Gastroesophageal sphincter (tissue), 4 donors: ENCODE data around the gene RABL6. TPM values are rescaled to one million over a fixed set of nuclear protein-coding genes. Genes with fewer than 3 reads are reported as not detected.
A peak's percentile ranks its signal among the peaks of the same experiment; 100 is the strongest.

ENCODE experiments used
- ATAC-seq: fragments of 150-250 bp; one replicate; pipeline ENCODE4 v1.9.1; 2016; ENCODE audit warnings: mild to moderate bottlenecking, moderate library complexity
- H3K27ac ChIP-seq, 4 donors: fragments of 200-600 bp; sonication (generic) in 3 of 4; 1 replicate in 3 of 4; 2 replicates in 1 of 4; pipeline ENCODE4 v1.5.1; 2016 to 2019
- H3K27me3 ChIP-seq: fragments of 200-600 bp; sonication (generic); one replicate; pipeline ENCODE4 v1.5.1; 2019
- H3K36me3 ChIP-seq, 2 donors: fragments of 200-600 bp; sonication (generic); one replicate each; pipeline ENCODE4 v1.5.1; 2019; ENCODE audit warnings: control low read depth in 1 of 2
- H3K4me1 ChIP-seq, 3 donors: fragments of 200-600 bp; sonication (generic); 1 replicate in 2 of 3; 2 replicates in 1 of 3; pipeline ENCODE4 v1.5.1; 2016 to 2019; ENCODE audit warnings: control low read depth in 2 of 3
- H3K4me3 ChIP-seq, 2 donors: fragments of 200-600 bp; sonication (generic); one replicate each; pipeline ENCODE4 v1.5.1; 2019; ENCODE audit warnings: mild to moderate bottlenecking in 1 of 2, moderate library complexity in 1 of 2
- H3K9me3 ChIP-seq, 3 donors: fragments of 200-600 bp; sonication (generic); one replicate each; pipeline ENCODE4 v1.5.1; 2017 to 2019; ENCODE audit warnings: control low read depth in 2 of 3
- EP300 ChIP-seq: sonication (generic); formaldehyde crosslinking; IDR thresholded peaks from one replicate; pipeline ENCODE4 v1.6.1; 2017; ENCODE audit warnings: antibody characterized with exemption, mild to moderate bottlenecking
- POLR2A ChIP-seq, 2 donors: fragments of 450-650 bp; IDR thresholded peaks; one replicate each; pipeline ENCODE4 v1.6.1; 2017; ENCODE audit warnings: antibody characterized with exemption in 2 of 2, mild to moderate bottlenecking in 2 of 2, moderate library complexity in 1 of 2
- POLR2AphosphoS5 ChIP-seq: sonication (generic); formaldehyde crosslinking; IDR thresholded peaks from one replicate; pipeline ENCODE4 v1.6.1; 2017; ENCODE audit warnings: antibody characterized with exemption
- WGBS, 2 donors: methylation state at CpG; one replicate each; pipeline ENCODE4 v1.1.5; 2018; ENCODE audit warnings: low coverage in 1 of 2; 5-methylcytosine and 5-hydroxymethylcytosine counted together
- total RNA-seq, 4 donors: library from RNA; depleted of rRNA; stranded (reverse); fragments of >200 nt; gene quantifications; one replicate each; pipeline ENCODE4 v1.1.0, GENCODE V29; 2016
- TF ChIP-seq, protein P1 (sequence below), 4 experiments: fragments of 200-600 bp in 2 of 4; fragments of 450-650 bp in 2 of 4; sonication (generic) in 1 of 4; IDR thresholded peaks; one replicate each; pipeline ENCODE4 v1.5.1; 2017 to 2019; ENCODE audit warnings: antibody characterized with exemption in 4 of 4, mild to moderate bottlenecking in 2 of 4, moderate library complexity in 2 of 4

Gene RABL6
- total RNA-seq, 4 donors from 2014 or later, result 54.8 to 109 (median 71.2) TPM

DNA sequence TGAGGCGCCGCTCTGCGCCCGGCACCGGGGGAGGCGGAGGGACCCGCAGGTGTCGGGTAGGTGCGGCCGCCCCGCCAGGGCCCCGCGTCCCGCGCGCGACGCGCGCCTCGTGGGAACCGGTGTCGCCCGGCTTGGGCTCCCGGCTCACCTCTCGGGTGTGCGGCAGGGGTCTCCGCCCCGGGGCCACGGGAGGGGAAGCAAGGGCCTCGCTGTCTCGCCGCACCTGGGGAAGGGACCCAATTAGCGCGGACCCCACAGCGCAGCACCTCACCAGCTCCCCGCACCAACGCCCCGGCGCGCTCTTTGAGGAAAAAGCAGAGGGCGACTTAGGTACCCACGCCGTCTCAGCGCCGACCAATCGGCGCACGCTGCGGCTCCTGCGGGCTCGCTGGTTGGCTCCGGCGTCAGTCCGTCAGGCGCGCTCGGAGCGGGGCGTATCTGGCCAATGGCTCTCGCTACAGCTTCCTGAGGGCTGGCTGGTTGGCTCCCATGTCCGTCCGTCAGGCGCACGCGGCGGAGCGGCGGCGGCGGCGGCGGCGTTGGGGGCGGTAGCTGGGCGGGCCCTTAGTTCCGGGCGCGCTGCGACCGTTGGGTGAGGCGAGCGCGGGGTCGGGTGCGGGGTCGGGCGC, 78.3 kb downstream of the RABL6 start, which contains the start of gene TRAF2:
TRAF2 (plus strand) TSS at position 567 of the 629 bp plus-strand sequence. CDS start 12,225 bp downstream, outside the sequence.
- peak; percentile 100 for ATAC-seq
- WGBS, 2 donors, result 0% methylated on average over 5 of the region's 88 CpGs; no CpG with 5 or more reads in 1 of the 2 donors
- peaks cover 0 to 10% of the 10 kb centered on the region in 2 donors for H3K36me3 ChIP-seq
- peak within 1 kb of the TSS; percentile 87 to 96 for H3K4me3 ChIP-seq
- H3K27me3 ChIP-seq, result no peaks in the 10 kb centered on the region
- H3K27ac ChIP-seq, result peak within 1 kb of the TSS; percentile 34 to 86 (median 84)
- H3K9me3 ChIP-seq, result no peaks in the 10 kb centered on the region
- no peak for TF ChIP-seq POLR2AphosphoS5
- TF ChIP-seq, protein P1, sequence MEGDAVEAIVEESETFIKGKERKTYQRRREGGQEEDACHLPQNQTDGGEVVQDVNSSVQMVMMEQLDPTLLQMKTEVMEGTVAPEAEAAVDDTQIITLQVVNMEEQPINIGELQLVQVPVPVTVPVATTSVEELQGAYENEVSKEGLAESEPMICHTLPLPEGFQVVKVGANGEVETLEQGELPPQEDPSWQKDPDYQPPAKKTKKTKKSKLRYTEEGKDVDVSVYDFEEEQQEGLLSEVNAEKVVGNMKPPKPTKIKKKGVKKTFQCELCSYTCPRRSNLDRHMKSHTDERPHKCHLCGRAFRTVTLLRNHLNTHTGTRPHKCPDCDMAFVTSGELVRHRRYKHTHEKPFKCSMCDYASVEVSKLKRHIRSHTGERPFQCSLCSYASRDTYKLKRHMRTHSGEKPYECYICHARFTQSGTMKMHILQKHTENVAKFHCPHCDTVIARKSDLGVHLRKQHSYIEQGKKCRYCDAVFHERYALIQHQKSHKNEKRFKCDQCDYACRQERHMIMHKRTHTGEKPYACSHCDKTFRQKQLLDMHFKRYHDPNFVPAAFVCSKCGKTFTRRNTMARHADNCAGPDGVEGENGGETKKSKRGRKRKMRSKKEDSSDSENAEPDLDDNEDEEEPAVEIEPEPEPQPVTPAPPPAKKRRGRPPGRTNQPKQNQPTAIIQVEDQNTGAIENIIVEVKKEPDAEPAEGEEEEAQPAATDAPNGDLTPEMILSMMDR (IDR thresholded peaks at IDR 0.05), result no peak
- no peak for TF ChIP-seq POLR2A (IDR thresholded peaks at IDR 0.05)
- TF ChIP-seq EP300, result no peak
- H3K4me1 ChIP-seq, result peaks cover 0 to 39% (median 17%) of the 10 kb centered on the region in 3 donors

DNA sequence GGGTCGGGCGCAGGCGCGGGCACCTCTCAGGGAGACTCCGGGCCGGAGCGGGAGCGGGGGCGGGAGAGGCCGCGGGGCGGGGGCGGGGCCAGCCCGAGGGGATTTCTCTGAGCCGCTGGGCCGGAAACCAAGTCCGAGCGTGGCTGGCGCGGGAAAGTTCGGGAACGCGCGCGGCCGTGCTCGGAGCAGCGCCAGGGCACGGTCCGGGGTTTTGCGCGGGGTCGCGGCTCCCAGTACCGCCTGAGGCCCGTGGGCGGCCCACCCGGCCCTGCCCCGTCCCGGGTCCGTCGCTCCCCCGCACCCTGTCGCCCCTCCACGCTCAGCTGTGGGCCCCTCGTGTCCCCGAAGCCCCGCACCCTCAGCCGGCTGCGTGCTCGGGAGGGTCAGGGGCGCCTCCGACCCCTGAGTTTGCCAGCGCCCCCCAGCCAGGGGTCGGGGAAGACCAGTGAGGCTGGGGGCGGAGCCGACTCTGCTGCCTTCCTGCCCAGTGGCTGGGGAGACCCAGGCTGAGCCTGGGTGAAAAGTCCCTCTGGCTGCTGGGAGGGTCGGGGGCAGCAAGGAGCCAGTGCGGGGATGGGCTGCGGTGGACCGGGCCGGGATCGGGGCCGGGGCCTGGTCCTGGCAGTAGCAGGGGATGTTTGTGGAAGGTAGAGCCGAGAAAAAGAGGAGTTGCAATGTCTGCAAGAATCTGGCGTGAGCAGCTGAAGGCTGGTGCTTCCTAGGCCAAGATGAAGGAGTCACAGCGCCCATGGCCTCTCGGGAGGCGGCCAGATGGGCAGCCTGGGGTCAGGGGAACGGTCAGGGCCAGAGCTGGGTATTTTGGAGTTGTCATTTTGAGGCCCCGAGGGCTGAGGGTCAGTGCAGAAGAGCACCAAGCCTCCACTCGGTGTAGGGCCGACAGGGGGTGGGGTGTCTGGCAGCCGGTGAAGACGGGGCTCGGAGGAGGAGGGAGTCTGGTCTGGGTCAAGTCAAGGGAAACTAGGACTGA, 79.2 kb downstream of the RABL6 start:
- Histone ChIP-seq H3K36me3 (peaks cover 0 to 18% of the 10 kb centered on the region in 2 donors), H3K27me3 (no peaks in the 10 kb centered on the region), H3K27ac (peak overlapping the region; percentile 34 to 86 (median 84)), H3K4me1 (peaks cover 0 to 34% (median 15%) of the 10 kb centered on the region in 3 donors), H3K4me3 (peak overlapping the region; percentile 87 to 96), H3K9me3 (no peaks in the 10 kb centered on the region)
- TF ChIP-seq EP300, result no peak
- TF ChIP-seq POLR2A (IDR thresholded peaks at IDR 0.05), result no peak
- TF ChIP-seq, protein P1 (IDR thresholded peaks at IDR 0.05), result no peak
- TF ChIP-seq POLR2AphosphoS5, result no peak
- 3 to 4% methylated on average over 5 to 6 of the region's 76 CpGs for WGBS, 2 donors
- ATAC-seq, result peak; percentile 62

DNA sequence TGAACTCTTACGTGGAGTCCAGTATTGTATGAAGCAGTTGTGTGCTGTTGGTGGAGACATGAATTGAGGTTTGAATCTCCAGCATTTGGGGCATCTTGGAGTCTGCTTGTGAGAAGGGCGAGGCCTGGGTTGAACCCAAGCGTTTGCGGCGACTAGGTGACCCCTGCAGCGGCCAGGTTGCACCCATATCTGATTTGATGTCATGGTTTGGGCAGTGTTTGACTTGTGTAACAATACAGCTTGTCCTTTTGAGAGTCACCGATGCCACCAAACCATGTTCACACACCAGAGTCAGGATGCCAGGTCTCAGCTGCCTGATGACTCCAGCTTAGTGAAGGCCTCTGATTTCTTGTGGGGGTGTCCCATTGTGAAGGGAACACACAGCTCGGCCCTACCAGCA, 80.7 kb downstream of the RABL6 start:
- TF ChIP-seq, protein P1 (IDR thresholded peaks at IDR 0.05), result no peak
- TF ChIP-seq EP300, result no peak
- TF ChIP-seq POLR2A (IDR thresholded peaks at IDR 0.05), result no peak
- no peak for TF ChIP-seq POLR2AphosphoS5
- Histone ChIP-seq H3K27ac (no peak overlapping the region), H3K4me1 (peaks cover 0 to 29% (median 10%) of the 10 kb centered on the region in 3 donors), H3K9me3 (no peaks in the 10 kb centered on the region), H3K36me3 (peaks cover 0 to 28% of the 10 kb centered on the region in 2 donors), H3K4me3 (no peak overlapping the region), H3K27me3 (no peaks in the 10 kb centered on the region)
- no peak for ATAC-seq
- 100% methylated on average over 1 to 4 of the region's 8 CpGs for WGBS, 2 donors

- Histone ChIP-seq H3K27me3 (no peaks in the 10 kb centered on the region), H3K9me3 (no peaks in the 10 kb centered on the region), H3K4me1 (peaks cover 0 to 29% (median 10%) of the 10 kb centered on the region in 3 donors), H3K4me3 (no peak overlapping the region), H3K27ac (no peak overlapping the region), H3K36me3 (peaks cover 0 to 31% of the 10 kb centered on the region in 2 donors)
- no peak for ATAC-seq
- TF ChIP-seq, protein P1 (IDR thresholded peaks at IDR 0.05), result no peak
- no peak for TF ChIP-seq POLR2A (IDR thresholded peaks at IDR 0.05)
- TF ChIP-seq EP300, result no peak
- no peak for TF ChIP-seq POLR2AphosphoS5
- 80 to 89% methylated on average over 8 to 30 of the region's 42 CpGs for WGBS, 2 donors
These were observed 82.1 kb downstream of the RABL6 start for GRCh38 chr9:136889858-136890257.
